IMR-90 (cell line): ENCODE results near the gene SKIC8.

Experiments
- CHD1 ChIP-seq: IDR thresholded peaks from 2 replicates; pipeline ENCODE4 v1.6.1; 2012; ENCODE audit warnings: low read depth, low read length, improper control_type of control experiment
- ELK1 ChIP-seq: fragments of 150-350 bp; IDR thresholded peaks from 2 replicates; pipeline ENCODE4 v1.6.1; 2016; ENCODE audit warnings: low read depth, mild to moderate bottlenecking, low read length, moderate library complexity, borderline replicate concordance
- MAFK ChIP-seq: IDR thresholded peaks from 2 replicates; pipeline ENCODE4 v1.6.1; 2012; ENCODE audit warnings: low read depth, low read length, improper control_type of control experiment
- POLR2A ChIP-seq: IDR thresholded peaks from 2 replicates; pipeline ENCODE4 v1.6.1; 2012; ENCODE audit warnings: mild to moderate bottlenecking, low read depth, low read length
- RAD21 ChIP-seq: IDR thresholded peaks from 2 replicates; pipeline ENCODE4 v1.6.1; 2012; ENCODE audit warnings: low read length, improper control_type of control experiment
- RCOR1 ChIP-seq: IDR thresholded peaks from 2 replicates; pipeline ENCODE4 v1.6.1; 2012; ENCODE audit warnings: mild to moderate bottlenecking, low read length, improper control_type of control experiment; ENCODE audit not compliant: insufficient replicate concordance
- RFX5 ChIP-seq: IDR thresholded peaks from 2 replicates; pipeline ENCODE4 v1.8.0; 2012; ENCODE audit warnings: low read depth, mild to moderate bottlenecking, low read length, moderate library complexity
- TF ChIP-seq, protein P1 (sequence below): conservative IDR thresholded peaks from 2 replicates; pipeline ENCODE4 v1.5.1; 2012; ENCODE audit warnings: mild to moderate bottlenecking, low read depth, low read length, improper control_type of control experiment

GRCh38 chr15:78233496-78233895 lies 65.9 kb downstream of the SKIC8 start:
- TF ChIP-seq, protein P1, sequence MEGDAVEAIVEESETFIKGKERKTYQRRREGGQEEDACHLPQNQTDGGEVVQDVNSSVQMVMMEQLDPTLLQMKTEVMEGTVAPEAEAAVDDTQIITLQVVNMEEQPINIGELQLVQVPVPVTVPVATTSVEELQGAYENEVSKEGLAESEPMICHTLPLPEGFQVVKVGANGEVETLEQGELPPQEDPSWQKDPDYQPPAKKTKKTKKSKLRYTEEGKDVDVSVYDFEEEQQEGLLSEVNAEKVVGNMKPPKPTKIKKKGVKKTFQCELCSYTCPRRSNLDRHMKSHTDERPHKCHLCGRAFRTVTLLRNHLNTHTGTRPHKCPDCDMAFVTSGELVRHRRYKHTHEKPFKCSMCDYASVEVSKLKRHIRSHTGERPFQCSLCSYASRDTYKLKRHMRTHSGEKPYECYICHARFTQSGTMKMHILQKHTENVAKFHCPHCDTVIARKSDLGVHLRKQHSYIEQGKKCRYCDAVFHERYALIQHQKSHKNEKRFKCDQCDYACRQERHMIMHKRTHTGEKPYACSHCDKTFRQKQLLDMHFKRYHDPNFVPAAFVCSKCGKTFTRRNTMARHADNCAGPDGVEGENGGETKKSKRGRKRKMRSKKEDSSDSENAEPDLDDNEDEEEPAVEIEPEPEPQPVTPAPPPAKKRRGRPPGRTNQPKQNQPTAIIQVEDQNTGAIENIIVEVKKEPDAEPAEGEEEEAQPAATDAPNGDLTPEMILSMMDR, result no peak
- TF ChIP-seq RCOR1 (no peak), CHD1 (no peak), ELK1 (no peak), RAD21 (no peak), RFX5 (no peak), POLR2A (no peak), MAFK (no peak)
